GM19397 (cell line): ENCODE data around the gene POU2AF3.
"Not testable (repeated sequence)": the region's sequence is repeated elsewhere in the genome, so short reads cannot be mapped to it uniquely, and the experiment has no call there.

ENCODE experiments used
- ATAC-seq: cut with Tn5 transposase; IDR thresholded peaks from one replicate; pipeline ENCODE4 v1.9.1; 2021; ENCODE audit warnings: mild to moderate bottlenecking, moderate library complexity; ENCODE audit not compliant: unreplicated experiment

POU2AF3 gene, protein sequence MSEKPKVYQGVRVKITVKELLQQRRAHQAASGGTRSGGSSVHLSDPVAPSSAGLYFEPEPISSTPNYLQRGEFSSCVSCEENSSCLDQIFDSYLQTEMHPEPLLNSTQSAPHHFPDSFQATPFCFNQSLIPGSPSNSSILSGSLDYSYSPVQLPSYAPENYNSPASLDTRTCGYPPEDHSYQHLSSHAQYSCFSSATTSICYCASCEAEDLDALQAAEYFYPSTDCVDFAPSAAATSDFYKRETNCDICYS

DNA sequence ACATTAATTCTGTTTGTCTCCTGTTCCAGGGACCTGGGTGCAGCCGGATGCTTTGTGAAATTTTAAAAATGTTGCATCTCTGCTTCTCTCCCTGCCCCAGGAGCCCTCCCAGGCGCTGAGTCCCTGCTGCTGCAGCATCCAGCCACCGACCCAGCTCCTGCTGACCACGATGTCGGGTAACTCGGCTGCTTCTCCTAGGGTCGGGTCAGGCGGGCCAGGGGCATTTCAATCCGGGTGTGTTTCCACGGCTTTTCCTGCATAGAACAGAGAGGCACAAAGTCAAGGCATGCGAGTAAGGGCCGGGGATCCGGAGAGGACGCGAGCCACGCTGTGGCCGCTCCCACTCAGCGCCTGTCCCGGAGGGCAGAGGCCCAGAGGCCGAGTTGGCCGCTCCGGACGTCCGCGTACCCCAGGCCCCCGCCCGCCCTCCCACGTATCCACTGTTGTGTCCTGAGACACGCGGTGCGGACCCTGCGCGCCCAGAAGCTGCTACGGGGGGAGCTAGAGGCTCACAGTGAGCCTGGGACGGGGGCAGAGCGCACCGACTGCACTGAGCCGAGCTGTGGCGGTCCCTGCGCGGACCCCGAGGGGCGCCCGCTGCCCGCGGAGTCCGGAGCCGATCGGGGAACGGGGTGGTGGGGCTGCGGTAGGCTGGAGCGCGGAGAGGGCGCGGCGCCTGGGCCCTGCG, at the start of gene POU2AF3:
POU2AF3 (plus strand) TSS at position 134 of the 688 bp plus-strand sequence; CDS start at position 170, 36 bp downstream.
- ATAC-seq = peak; percentile 22

DNA sequence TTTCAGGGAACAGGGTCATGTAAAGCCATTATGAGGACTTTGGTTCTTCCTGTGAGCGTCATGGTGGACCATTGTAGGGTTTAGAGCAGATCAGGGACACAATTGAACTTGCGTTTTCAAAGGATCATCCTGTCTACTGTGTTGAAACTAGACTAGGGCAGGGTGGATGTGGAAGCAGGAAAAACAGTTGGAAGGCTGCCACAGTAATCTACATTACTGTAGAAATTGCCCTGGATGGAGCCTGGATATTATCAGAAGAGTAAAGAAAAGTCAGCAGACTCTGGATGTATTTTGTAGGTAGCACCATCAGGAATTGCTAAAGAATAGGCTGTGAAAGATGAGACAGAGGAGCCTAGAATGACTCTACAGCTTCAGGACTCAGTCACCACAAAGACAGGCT, 47.4 kb upstream of the POU2AF3 start:
- no peak for ATAC-seq

DNA sequence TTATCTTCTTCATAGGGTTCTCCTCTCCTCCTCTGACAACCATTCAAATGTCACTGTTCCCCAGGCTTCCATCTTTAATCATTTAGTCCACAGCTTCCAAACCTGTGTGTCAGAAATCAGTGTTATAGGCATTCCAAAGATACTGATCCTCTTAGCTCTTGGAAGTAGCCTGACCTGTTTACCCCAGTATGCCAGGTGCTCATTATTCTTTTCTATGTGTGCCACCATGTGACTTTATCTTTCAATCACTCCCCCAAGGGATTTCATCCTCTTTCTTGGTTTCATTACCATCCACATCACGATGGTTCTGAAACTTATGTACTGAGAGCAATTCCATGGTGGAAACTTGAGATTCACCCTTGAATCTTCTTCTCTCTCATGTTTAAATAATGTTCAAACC, 45.2 kb upstream of the POU2AF3 start:
- no peak for ATAC-seq

DNA sequence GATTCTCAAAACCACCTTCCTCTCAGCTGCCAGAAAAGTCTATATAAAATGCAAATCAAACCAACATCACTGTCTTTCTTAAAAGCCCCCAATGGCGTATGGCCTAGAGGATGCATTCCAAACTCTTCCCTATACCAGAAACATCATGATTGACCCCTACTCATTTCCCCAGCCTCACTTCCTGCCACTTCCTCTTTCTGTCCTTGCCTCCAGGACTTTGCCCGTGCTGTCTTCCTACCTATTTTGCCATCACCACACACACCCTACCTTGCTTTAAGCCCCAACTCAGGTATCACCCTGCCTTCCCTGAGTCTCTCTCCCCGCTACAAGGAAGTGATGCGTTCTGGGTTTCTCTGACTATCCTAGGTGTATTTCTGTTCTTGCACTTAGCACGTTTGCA, 44.7 kb upstream of the POU2AF3 start:
- ATAC-seq = no peak

DNA sequence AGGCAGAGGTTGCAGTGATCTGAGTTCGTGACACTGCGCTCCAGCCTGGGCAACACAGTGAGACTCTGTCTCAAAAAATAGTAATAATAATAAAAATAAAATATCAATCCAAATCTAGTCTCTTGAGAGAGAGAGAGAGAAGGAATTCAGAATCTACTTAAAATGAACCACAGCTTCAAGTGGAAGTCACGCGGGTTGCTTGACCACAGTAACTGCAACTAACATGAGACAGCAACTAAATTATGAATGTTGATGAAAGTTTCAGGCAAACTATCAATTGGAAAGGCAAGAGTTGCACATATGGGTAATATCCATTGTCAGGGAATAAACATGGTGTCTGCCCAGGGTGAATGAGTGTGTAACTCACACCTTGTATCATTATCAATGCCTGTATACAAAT, 40.3 kb upstream of the POU2AF3 start:
- no peak for ATAC-seq

DNA sequence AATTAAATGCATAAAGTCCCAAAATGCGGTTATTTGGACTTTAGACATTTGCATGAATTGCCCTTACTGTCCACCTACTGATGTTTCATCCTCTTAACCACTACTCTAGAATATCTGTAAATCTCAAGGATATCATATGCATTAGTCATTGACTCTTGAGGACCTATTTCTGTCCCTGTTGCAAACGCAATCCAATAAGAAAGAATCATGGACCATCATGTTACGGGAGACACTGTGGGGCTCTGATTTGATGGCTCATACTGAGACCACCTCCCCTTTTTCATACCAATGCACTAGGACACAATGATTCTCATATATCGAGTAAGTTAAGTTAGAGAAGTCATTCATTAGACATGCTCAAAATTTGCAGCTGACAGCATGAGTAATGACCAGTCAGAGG, 38.5 kb upstream of the POU2AF3 start:
- no peak for ATAC-seq

DNA sequence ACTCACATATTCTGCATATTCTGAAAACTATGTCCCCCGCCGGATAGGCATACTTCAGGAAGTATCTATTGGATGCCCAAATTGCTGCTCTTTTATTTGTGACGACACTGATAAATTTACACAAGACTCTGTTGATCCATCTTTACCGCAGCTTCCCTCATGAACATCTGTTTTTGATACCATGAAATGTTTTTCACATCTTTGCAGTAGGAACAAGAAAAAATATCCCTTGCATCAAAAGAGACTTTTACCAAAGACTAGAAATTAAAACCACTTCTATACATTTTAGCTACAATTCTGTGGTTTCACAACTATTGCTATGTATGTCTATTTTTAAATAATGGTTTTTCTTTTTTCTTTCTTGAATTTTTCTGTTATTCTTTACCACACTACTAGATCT, 37.5 kb upstream of the POU2AF3 start:
- ATAC-seq = no peak

DNA sequence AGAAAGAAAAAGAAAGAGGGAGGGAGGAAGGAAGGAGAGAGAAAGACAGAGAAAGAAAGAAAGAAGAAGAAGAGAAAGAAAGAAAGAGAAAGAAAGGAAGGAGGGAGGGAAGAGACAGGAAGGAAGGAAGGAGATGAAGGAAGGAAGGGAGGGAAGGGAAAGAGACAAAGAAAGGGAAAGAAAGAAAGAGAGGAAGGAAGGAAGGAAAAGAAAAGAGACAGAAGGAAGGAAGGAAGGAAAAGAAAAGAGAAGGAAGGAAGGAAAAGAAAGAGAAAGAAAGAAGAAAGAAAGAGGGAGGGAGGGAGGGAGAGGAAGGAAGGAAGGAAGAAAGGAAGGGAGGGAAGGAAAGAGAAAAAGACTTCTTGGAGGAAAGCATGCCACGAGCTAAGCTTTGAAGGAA, 33.7 kb upstream of the POU2AF3 start:
- ATAC-seq = no peak

DNA sequence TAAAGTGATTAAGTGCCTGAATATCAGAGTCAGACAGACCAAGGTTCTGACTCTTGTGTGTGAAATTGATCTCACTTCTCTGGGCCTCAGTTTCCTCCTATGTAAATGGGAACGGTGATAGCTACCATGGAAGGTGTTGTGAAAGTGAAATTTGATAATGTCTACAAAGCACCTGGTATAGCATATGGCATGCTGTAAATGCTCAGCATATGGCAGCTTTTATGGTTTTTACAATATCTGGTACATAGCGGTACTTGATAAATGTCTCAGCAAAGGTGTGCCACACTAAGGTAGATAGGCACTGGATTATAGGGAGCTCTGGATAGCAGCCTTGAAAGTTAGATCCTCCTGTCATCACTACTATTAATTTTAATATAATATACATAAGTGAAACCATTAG, 32.9 kb upstream of the POU2AF3 start:
- no peak for ATAC-seq

DNA sequence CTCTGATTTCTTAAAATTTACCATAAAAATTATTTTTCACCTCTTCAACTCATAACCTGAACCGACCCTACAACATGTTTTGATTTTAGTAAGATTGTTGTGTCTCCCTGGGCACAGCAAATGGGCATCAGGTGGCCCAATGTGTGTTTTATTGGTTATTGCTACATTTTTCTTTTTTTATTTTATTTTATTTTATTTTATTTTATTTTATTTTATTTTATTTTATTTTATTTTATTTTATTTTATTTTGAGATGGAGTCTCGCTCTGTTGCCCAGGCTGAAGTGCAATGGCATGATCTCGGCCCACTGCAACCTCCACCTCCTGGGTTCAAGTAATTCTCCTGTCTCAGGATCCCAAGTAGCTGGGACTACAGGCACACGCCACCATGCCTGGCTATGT, 30.0 kb upstream of the POU2AF3 start:
- ATAC-seq = not testable (repeated sequence)

DNA sequence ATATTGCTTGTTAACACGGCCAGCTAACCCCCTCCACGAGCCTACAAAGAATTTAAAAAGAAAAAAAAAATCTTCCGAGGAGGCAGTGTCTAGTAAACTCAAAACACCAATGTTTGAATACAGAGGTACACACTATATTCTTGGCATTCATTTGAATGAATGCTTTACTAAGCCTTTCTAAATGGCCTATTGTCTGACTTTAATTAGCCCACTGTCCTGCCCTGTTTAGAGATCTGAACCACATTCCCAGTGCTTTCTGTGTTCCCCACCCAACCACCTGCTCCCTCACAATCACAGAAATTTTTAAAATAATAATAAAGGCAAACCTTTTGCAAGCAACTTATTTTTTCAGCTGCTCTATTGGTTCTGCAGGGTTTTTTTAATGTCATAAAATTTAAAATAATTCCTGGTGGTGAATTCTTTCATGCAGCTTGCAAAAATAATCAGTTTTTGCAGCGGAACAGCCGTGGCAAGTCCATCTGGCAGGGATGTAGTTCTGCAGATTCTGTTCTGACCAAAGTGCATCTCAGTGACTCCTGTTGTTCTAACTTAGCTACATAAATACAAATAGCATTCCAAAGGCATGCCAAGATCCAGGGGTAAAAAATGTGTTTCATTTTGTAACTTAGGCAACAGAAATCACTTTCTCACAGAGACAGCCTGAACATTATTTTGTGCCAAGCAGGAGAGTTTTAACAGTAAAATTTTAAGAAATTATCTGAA, 29.0 kb upstream of the POU2AF3 start:
- no peak for ATAC-seq

DNA sequence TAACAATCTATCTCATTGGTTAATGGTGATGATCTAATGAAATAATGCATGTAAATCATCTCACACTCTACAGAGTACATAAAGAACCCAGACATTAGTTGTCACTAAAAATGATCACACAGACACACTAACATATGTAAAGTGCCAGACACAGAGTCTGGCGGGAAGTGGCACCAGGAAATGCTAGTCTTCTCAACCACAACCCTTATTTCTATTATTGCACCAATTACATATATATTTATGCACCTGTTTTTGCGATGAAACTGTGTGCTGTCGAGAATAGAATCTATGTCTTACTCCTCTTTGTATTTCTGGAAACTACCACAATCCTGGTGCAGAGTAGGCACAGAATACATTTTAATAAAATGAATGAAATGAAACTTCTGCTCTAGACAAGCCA, 25.9 kb upstream of the POU2AF3 start:
- ATAC-seq = peak; percentile 48

DNA sequence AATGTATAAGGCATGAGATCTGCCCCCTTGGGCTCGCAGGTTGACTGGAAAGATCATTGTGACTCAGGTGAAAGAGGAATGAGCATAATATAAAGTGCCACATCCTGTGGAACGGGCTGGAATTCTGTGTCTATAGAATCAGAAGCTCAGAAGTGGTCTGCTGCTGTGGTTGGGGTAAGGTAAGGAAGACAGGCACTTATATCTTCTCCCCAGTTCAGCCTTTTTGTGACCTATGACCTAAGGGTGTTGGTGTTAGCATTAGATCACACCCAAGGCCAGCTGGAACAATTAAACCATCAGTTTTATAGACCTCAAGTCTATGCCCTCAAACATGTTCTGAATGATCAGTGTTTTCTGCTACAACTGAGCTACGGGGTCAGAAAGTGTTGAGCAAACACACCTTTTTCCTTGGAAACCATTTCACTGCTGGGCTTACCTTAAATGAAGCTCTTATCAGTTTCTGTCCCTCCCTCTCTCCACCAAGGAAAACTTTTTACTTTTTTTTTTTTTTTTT, 15.7 kb upstream of the POU2AF3 start:
- no peak for ATAC-seq

DNA sequence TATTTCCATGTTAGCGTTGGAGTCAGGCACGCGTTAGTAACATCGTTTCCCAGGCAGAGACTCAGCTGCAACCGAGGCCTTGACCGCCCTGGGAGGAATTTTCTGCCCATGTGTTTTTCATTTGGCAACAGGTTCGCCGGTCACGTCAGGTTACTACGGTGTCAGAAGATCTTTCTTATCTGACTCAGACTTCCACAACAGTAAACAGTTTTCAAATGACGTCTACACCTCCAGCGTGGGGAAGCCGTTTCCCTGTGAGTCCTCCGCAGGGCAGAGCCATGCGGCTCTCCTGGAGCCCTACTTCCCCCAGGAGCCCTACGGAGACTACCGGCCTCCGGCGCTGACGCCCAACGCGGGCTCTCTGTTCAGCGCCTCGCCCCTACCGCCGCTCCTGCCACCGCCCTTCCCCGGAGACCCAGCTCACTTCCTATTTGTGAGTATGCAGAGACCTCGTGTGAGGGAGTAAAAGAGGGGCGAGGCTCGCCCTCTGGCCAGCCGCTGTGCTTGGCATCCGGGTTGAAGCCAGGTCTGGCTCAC, 14.3 kb upstream of the POU2AF3 start:
- ATAC-seq = no peak

DNA sequence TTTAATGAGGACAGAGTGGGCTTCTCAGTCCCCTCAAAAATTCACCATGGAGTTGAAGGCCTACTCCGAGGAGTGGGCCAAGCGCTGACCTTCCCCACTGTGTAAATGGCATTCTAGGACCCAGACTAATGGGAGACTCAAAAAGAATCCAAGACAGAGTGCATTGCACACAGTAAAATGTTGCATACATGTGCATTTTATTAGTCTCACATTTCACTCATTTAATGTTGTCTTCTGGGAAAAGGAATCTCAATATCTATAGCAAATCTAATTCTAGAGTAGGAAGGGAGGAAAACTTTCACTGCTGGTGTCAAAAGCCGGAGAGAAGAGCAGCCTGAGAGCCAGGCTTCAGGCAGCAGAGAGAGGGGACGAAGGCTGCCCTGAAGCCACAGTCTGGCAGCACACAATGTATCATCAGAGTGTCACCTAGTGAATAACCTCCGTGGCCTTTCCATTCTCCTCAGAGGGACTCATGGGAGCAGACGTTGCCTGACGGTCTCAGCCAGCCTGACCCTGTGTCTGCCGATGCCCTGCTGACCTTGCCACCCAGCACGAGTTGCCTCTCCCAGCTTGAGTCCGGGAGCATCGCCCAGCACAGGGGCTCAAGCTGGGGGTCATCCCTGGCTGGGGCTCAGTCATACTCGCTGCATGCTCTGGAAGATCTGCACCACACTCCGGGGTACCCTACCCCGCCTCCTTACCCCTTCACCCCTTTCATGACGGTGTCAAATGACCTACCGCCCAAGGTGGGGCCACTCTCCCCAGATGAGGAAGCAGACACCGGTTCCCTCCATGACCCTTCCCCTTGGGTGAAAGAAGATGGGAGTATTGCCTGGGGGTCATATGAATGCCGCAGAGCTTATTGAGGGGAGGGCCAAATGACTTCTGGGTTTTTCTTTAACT, 12.9 kb upstream of the POU2AF3 start:
- no peak for ATAC-seq

DNA sequence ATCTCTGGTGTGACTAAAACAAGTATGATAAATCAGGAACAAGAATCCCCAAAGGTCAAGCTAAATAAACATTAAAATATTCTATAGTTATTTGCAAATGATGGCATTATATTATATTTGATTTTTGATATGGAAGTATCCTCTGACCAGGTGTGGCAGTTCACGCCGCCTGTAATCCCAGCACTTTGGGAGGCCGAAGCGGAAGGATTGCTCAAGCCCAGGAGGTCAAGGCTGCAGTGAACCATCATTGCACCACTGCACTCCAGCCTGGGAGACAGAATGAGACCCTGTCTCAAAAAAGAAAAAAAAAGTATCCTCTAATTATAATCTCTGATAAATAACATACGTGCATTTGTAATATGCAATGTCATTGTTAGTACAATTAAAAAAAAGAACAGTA, 6.6 kb upstream of the POU2AF3 start:
- no peak for ATAC-seq

DNA sequence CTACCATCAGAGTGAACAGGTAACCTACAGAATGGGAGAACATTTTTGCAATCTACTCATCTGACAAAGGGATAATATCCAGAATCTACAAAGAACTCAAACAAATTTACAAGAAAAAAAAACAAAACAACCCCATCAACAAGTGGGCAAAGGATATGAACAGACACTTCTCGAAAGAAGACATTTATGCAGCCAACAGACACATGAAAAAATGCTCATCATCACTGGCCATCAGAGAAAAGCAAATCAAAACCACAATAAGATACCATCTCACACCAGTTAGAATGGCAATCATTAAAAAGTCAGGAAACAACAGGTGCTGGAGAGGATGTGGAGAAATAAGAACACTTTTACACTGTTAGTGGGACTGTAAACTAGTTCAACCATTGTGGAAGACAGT, 5.9 kb upstream of the POU2AF3 start:
- not testable (repeated sequence) for ATAC-seq

DNA sequence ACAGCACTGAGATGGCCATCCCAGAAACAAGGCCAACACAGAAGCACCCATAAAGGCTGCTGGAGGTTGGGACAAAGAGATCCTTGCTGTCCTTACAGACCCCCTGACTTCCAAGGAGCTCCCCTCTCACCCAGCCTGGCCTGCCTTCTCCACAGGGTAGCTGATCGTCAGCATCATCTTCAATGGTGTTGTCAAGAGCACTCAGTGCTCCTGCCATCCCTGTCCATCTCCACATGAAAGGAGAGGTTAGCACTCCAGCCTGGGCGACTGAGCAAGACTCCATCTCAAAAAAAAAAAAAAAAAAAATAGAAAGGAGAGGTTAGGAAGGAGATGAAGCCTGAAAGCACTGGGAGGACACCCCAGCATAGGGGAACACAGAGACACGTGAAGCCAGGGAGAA, 2.1 kb upstream of the POU2AF3 start:
- no peak for ATAC-seq

DNA sequence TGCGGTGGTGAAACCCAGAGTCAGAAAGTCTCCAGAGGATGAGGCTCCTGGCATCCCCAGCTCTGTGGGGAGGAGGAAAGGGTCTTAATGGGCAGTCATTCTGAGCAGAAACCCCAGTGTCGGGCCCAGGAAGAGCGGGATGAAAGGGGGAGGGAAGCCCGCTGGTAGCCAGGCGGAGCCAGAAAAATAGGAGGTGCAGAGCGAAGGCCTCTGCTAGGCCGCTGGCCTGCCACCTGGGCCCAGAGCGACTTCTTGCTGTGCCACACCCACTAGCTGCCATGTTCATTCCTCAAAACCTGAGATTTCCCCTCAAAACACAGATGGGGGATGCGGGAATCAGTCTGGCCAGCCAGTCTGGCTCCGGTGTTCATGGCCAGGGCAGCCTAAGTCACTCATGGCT, 650 bp upstream of the POU2AF3 start:
- ATAC-seq = no peak
